ENCODE measurements around the gene NXPE1.

The NXPE1 gene

DNA sequence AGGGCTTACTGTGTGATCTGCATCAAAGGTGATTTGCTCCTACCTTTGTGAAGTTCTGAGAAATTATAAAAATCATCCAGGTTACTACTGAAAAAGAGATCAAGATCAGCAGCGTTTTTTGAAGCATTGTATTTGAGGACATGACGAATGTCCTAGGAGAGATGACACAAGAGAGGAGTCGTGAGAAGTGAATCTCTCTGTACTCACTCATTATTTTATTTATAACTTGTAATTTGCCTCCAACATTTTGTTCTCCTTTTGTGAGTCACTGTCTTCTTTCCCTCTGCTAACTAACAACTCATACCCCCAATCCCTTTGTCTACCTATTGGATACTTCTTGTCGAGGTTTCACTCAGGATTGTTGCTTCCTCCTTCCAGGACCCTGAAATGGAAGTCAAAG lies 8.6 kb downstream of the NXPE1 start:
- H3K9ac ChIP-seq = no peak overlapping the region
- no peaks in the 10 kb centered on the region for H3K36me3 ChIP-seq (ENCODE audit: control insufficient read depth, insufficient read depth, low read length)
- H3K9me3 ChIP-seq (ENCODE audit: control insufficient read depth, low read length) = no peaks in the 10 kb centered on the region
- H2AFZ ChIP-seq = no peak overlapping the region
- H3K79me2 ChIP-seq = no peaks in the 10 kb centered on the region
- H3K4me1 ChIP-seq = peaks cover 6% of the 10 kb centered on the region
- no peak overlapping the region for H3K27ac ChIP-seq
- H3K4me3 ChIP-seq (ENCODE audit: low read depth, low read length) = no peak overlapping the region
- no peak overlapping the region for H3K4me2 ChIP-seq (ENCODE audit: low read length)
- TF ChIP-seq, protein P1, sequence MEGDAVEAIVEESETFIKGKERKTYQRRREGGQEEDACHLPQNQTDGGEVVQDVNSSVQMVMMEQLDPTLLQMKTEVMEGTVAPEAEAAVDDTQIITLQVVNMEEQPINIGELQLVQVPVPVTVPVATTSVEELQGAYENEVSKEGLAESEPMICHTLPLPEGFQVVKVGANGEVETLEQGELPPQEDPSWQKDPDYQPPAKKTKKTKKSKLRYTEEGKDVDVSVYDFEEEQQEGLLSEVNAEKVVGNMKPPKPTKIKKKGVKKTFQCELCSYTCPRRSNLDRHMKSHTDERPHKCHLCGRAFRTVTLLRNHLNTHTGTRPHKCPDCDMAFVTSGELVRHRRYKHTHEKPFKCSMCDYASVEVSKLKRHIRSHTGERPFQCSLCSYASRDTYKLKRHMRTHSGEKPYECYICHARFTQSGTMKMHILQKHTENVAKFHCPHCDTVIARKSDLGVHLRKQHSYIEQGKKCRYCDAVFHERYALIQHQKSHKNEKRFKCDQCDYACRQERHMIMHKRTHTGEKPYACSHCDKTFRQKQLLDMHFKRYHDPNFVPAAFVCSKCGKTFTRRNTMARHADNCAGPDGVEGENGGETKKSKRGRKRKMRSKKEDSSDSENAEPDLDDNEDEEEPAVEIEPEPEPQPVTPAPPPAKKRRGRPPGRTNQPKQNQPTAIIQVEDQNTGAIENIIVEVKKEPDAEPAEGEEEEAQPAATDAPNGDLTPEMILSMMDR (IDR thresholded peaks at IDR 0.05) = no peak
- H3K27me3 ChIP-seq (ENCODE audit: control insufficient read depth, insufficient read depth, low read length) = no peaks in the 10 kb centered on the region

DNA sequence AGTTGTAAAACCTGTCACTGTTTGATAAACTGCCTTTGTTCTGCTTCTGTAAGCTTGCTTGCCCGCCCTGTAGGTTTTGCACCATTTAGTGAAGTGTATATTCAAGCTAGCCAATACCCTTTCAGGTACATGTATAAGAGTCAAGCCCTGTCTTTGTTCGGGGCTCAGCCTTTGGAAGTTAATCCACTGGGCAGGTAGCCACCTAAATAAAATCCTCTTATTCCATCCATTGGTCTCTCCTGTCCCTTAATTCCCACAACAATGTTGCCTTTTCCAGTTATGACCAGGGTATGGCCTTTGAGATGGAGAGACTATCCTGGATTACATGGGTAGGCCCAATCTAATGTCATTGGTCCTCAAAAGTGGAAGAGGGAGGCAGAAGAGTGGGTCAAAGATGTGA lies 34.0 kb downstream of the NXPE1 start:
- Histone ChIP-seq H3K27me3 (ENCODE audit: control insufficient read depth, insufficient read depth, low read length) (no peaks in the 10 kb centered on the region), H2AFZ (no peak overlapping the region), H3K4me1 (no peaks in the 10 kb centered on the region), H3K9ac (no peak overlapping the region), H3K36me3 (ENCODE audit: control insufficient read depth, insufficient read depth, low read length) (no peaks in the 10 kb centered on the region), H3K9me3 (ENCODE audit: control insufficient read depth, low read length) (no peaks in the 10 kb centered on the region), H3K79me2 (no peaks in the 10 kb centered on the region), H3K27ac (no peak overlapping the region), H3K4me3 (ENCODE audit: low read depth, low read length) (no peak overlapping the region), H3K4me2 (ENCODE audit: low read length) (no peak overlapping the region)
- TF ChIP-seq, protein P1 (IDR thresholded peaks at IDR 0.05) = no peak

DNA sequence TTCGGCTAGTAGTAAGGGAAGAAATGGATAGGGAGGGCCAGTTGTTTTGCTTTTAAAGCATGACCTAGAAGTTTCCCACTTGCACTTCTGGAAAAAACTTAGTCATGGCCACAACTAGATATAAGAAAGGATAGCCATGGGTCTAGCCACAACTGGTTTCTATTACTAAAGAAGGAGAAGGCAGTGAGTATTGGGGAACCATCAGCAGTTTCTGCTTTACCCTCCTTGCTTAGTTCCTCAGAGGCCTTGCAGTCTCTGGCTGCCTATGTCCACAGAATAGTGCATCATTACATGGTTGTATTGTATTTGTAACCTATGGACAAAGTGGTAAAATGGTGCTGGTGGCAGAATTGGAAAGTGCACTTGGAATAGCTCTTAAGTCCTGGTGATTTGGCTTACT lies 35.6 kb downstream of the NXPE1 start:
- H3K79me2 ChIP-seq = no peaks in the 10 kb centered on the region
- no peaks in the 10 kb centered on the region for H3K9me3 ChIP-seq (ENCODE audit: control insufficient read depth, low read length)
- H3K36me3 ChIP-seq (ENCODE audit: control insufficient read depth, insufficient read depth, low read length) = no peaks in the 10 kb centered on the region
- no peaks in the 10 kb centered on the region for H3K27me3 ChIP-seq (ENCODE audit: control insufficient read depth, insufficient read depth, low read length)
- no peak overlapping the region for H3K27ac ChIP-seq
- H3K4me3 ChIP-seq (ENCODE audit: low read depth, low read length) = no peak overlapping the region
- H3K9ac ChIP-seq = no peak overlapping the region
- TF ChIP-seq, protein P1 (IDR thresholded peaks at IDR 0.05) = no peak
- no peak overlapping the region for H2AFZ ChIP-seq
- no peaks in the 10 kb centered on the region for H3K4me1 ChIP-seq
- H3K4me2 ChIP-seq (ENCODE audit: low read length) = no peak overlapping the region

DNA sequence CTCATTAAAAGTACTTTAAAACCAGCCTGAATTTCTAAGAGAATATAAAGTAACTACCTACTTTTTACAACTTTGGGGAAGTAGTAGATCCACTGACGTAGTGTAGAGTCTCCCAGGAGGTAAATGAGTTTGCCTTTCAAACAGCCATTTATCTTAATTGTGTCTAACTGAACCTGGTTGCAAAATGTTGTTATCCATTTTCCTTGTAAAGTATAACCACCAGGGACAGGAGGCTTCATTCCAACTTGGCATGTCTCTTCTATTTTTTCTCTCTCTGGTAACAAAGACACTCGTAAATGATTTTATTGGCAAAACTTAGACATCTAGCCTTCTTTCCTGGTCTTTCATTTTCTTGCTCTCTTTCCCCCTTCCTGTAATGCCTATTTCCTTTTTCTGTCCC lies 36.9 kb downstream of the NXPE1 start:
- Histone ChIP-seq H3K4me3 (ENCODE audit: low read depth, low read length) (no peak overlapping the region), H3K79me2 (no peaks in the 10 kb centered on the region), H3K9me3 (ENCODE audit: control insufficient read depth, low read length) (no peaks in the 10 kb centered on the region), H2AFZ (no peak overlapping the region), H3K4me2 (ENCODE audit: low read length) (no peak overlapping the region), H3K27me3 (ENCODE audit: control insufficient read depth, insufficient read depth, low read length) (no peaks in the 10 kb centered on the region), H3K4me1 (no peaks in the 10 kb centered on the region), H3K36me3 (ENCODE audit: control insufficient read depth, insufficient read depth, low read length) (no peaks in the 10 kb centered on the region), H3K27ac (no peak overlapping the region), H3K9ac (no peak overlapping the region)
- TF ChIP-seq, protein P1 (IDR thresholded peaks at IDR 0.05) = no peak

DNA sequence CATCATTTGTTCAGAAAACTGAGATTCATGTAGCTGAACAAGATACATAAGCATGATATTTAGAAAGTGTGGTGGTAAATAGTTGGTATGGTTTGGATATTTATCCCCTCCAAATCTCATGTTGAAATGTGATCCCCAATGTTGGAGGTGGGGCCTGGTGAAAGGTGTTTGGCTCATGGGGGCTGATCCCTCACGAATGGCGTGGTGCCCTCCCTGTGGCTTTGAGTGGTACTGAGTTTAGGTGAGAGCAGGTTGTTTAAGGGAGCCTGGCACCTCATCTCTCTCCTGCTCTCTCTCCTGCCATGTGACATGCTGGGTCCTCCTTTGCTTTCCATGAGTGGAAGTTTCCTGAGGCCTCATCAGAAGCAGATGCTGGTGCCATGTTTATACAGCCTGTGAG lies 48.1 kb downstream of the NXPE1 start:
- Histone ChIP-seq H3K4me2 (ENCODE audit: low read length) (no peak overlapping the region), H3K36me3 (ENCODE audit: control insufficient read depth, insufficient read depth, low read length) (no peaks in the 10 kb centered on the region), H2AFZ (no peak overlapping the region), H3K4me3 (ENCODE audit: low read depth, low read length) (no peak overlapping the region), H3K9ac (no peak overlapping the region), H3K27ac (no peak overlapping the region), H3K79me2 (no peaks in the 10 kb centered on the region), H3K27me3 (ENCODE audit: control insufficient read depth, insufficient read depth, low read length) (no peaks in the 10 kb centered on the region), H3K4me1 (no peaks in the 10 kb centered on the region), H3K9me3 (ENCODE audit: control insufficient read depth, low read length) (no peaks in the 10 kb centered on the region)
- TF ChIP-seq, protein P1 (IDR thresholded peaks at IDR 0.05) = no peak

Measured in parathyroid adenoma (tissue), 2 donors.